Hepatocyte (in vitro differentiated cells): ENCODE results near the gene NACA. TPM values are rescaled to one million over a fixed set of nuclear protein-coding genes. Genes with fewer than 3 reads are reported as not detected.
A peak's percentile ranks its signal among the peaks of the same experiment; 100 is the strongest.
"Not testable (repeated sequence)": the region's sequence is repeated elsewhere in the genome, so short reads cannot be mapped to it uniquely, and the experiment has no call there.

Experiments used
- DNase-seq: peaks from one replicate; pipeline ENCODE4 v3.0.0-alpha.2; 2016; ENCODE audit warnings: low spot score
- H2AFZ ChIP-seq: fragments of 200-600 bp; sonication (generic); 2 replicates; pipeline ENCODE4 v1.6.0; 2016; ENCODE audit warnings: antibody characterized with exemption, mild to moderate bottlenecking
- H3K27ac ChIP-seq: fragments of 200-600 bp; sonication (generic); 2 replicates; pipeline ENCODE4 v1.5.1; 2016; ENCODE audit warnings: mild to moderate bottlenecking
- H3K27me3 ChIP-seq: fragments of 200-600 bp; sonication (generic); 2 replicates; pipeline ENCODE4 v1.6.1; 2016
- H3K36me3 ChIP-seq: fragments of 200-600 bp; sonication (generic); replicated peaks from 2 replicates; pipeline ENCODE4 v1.5.1; 2016; ENCODE audit warnings: low read depth; ENCODE audit not compliant: insufficient read depth
- H3K4me1 ChIP-seq: fragments of 200-600 bp; sonication (generic); 2 replicates; pipeline ENCODE4 v1.5.1; 2016; ENCODE audit warnings: mild to moderate bottlenecking, moderate library complexity; ENCODE audit not compliant: insufficient read depth
- H3K4me2 ChIP-seq: fragments of 200-600 bp; sonication (generic); 2 replicates; pipeline ENCODE4 v1.6.0; 2016
- H3K4me3 ChIP-seq: fragments of 200-600 bp; sonication (generic); 2 replicates; pipeline ENCODE4 v1.5.1; 2016; ENCODE audit warnings: mild to moderate bottlenecking
- H3K79me2 ChIP-seq: fragments of 200-600 bp; sonication (generic); 2 replicates; pipeline ENCODE4 v1.6.0; 2017; ENCODE audit warnings: mild to moderate bottlenecking
- H3K9me2 ChIP-seq: fragments of 200-600 bp; sonication (generic); replicated peaks from 2 replicates; pipeline ENCODE4 v1.6.0; 2017; ENCODE audit warnings: mild to moderate bottlenecking; ENCODE audit not compliant: insufficient read depth
- H3K9me3 ChIP-seq: fragments of 200-600 bp; sonication (generic); 2 replicates; pipeline ENCODE4 v1.5.1; 2016; ENCODE audit warnings: low read depth, mild to moderate bottlenecking
- H4K20me1 ChIP-seq: fragments of 200-600 bp; sonication (generic); 2 replicates; pipeline ENCODE4 v1.6.0; 2016; ENCODE audit warnings: mild to moderate bottlenecking; ENCODE audit not compliant: insufficient read depth, poor library complexity, severe bottlenecking
- EZH2 ChIP-seq: fragments of 200-600 bp; sonication (generic); IDR thresholded peaks from 2 replicates; pipeline ENCODE4 v1.6.1; 2016; ENCODE audit warnings: antibody characterized with exemption, mild to moderate bottlenecking, borderline replicate concordance
- EZH2phosphoT487 ChIP-seq: fragments of 200-600 bp; sonication (generic); IDR thresholded peaks from one replicate; pipeline ENCODE4 v1.6.1; 2018; ENCODE audit warnings: antibody characterized with exemption, mild to moderate bottlenecking, low read depth, moderate library complexity; ENCODE audit not compliant: unreplicated experiment, severe bottlenecking
- WGBS: methylation state at CpG from one replicate; pipeline ENCODE4 v1.1.6; 2016; ENCODE audit warnings: low lambda C conversion rate; ENCODE audit errors: missing lambda C conversion rate; 5-methylcytosine and 5-hydroxymethylcytosine counted together
- polyA plus RNA-seq: library from polyadenylated mRNA; unstranded; fragments of >200 nt; fragmentation: Nextera tagmentation; extraction: Ambion mirVana; gene quantifications from 2 replicates; pipeline ENCODE4 v1.2.1, GENCODE V29; 2016
- total RNA-seq: library from RNA; depleted of rRNA; stranded (reverse); fragments of >200 nt; gene quantifications from 2 replicates; pipeline ENCODE4 v1.2.3, GENCODE V29; 2014
- TF ChIP-seq, protein P1 (sequence below): fragments of 200-600 bp; sonication (generic); IDR thresholded peaks from 2 replicates; pipeline ENCODE4 v1.5.1; 2016; ENCODE audit warnings: antibody characterized with exemption, mild to moderate bottlenecking; ENCODE audit not compliant: poor library complexity

Gene NACA
- total and polyA plus RNA-seq, 2 experiments from 2014 or later, result 631 to 1,295 TPM

DNA sequence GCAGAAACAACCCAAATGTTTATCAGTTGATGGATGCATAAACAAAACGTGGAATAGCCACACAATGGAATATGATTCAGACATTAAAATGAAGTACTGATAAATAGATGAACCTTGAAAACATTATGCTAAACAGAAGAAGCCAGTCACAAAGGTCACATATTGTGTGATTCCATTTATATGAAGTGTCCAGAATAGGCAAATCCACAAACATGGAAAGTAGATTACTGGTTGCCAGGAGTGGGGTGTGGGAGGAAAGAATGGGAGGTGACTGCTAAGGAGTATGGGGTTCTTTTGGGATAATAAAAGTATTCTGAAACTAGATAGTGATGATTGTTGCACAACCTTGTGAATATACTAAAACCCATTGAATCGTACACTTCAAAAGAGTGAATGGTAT is 36.7 kb upstream of the NACA start:
- H2AFZ ChIP-seq, result no peak overlapping the region
- H3K9me2 ChIP-seq, result no peaks in the 10 kb centered on the region
- H3K36me3 ChIP-seq, result no peaks in the 10 kb centered on the region
- H3K9me3 ChIP-seq, result peaks cover 3% of the 10 kb centered on the region
- DNase-seq, result no peak
- H3K4me2 ChIP-seq, result no peak overlapping the region
- H3K4me3 ChIP-seq, result no peak overlapping the region
- H4K20me1 ChIP-seq, result no peaks in the 10 kb centered on the region
- H3K4me1 ChIP-seq, result no peaks in the 10 kb centered on the region
- WGBS, result 77% methylated on average over 2 of the region's 2 CpGs
- no peaks in the 10 kb centered on the region for H3K27me3 ChIP-seq
- H3K27ac ChIP-seq, result no peak overlapping the region
- no peak for TF ChIP-seq EZH2
- no peak for TF ChIP-seq EZH2phosphoT487
- TF ChIP-seq, protein P1, sequence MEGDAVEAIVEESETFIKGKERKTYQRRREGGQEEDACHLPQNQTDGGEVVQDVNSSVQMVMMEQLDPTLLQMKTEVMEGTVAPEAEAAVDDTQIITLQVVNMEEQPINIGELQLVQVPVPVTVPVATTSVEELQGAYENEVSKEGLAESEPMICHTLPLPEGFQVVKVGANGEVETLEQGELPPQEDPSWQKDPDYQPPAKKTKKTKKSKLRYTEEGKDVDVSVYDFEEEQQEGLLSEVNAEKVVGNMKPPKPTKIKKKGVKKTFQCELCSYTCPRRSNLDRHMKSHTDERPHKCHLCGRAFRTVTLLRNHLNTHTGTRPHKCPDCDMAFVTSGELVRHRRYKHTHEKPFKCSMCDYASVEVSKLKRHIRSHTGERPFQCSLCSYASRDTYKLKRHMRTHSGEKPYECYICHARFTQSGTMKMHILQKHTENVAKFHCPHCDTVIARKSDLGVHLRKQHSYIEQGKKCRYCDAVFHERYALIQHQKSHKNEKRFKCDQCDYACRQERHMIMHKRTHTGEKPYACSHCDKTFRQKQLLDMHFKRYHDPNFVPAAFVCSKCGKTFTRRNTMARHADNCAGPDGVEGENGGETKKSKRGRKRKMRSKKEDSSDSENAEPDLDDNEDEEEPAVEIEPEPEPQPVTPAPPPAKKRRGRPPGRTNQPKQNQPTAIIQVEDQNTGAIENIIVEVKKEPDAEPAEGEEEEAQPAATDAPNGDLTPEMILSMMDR, result no peak
- no peaks in the 10 kb centered on the region for H3K79me2 ChIP-seq

DNA sequence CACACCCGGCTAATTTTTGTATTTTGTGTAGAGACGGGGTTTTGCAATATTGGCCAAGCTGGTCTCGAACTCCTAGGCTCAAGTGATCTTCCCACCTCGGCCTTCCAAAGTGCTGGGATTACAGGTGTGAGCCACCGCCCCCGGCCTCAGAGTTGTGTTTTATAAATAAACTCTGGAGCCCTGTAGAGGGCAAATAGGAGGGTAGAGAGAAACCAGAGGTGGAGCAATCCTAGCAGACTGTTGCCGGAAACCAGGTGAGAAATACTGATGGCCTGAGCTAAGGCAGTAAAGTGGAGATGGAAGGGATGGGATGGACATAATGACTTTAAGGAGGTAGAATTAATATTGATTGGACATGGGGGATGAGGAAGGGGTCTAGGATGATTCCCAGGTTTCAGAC is 35.4 kb upstream of the NACA start:
- no peaks in the 10 kb centered on the region for H4K20me1 ChIP-seq
- TF ChIP-seq EZH2 (no peak), EZH2phosphoT487 (no peak)
- TF ChIP-seq, protein P1, result no peak
- H3K27me3 ChIP-seq, result no peaks in the 10 kb centered on the region
- no peak overlapping the region for H3K4me2 ChIP-seq
- no peaks in the 10 kb centered on the region for H3K9me2 ChIP-seq
- WGBS, result 78% methylated on average over 7 of the region's 7 CpGs
- H3K4me3 ChIP-seq, result no peak overlapping the region
- no peaks in the 10 kb centered on the region for H3K4me1 ChIP-seq
- H2AFZ ChIP-seq, result no peak overlapping the region
- peaks cover 3% of the 10 kb centered on the region for H3K9me3 ChIP-seq
- no peak overlapping the region for H3K27ac ChIP-seq
- no peaks in the 10 kb centered on the region for H3K79me2 ChIP-seq
- H3K36me3 ChIP-seq, result no peaks in the 10 kb centered on the region
- DNase-seq, result no peak

DNA sequence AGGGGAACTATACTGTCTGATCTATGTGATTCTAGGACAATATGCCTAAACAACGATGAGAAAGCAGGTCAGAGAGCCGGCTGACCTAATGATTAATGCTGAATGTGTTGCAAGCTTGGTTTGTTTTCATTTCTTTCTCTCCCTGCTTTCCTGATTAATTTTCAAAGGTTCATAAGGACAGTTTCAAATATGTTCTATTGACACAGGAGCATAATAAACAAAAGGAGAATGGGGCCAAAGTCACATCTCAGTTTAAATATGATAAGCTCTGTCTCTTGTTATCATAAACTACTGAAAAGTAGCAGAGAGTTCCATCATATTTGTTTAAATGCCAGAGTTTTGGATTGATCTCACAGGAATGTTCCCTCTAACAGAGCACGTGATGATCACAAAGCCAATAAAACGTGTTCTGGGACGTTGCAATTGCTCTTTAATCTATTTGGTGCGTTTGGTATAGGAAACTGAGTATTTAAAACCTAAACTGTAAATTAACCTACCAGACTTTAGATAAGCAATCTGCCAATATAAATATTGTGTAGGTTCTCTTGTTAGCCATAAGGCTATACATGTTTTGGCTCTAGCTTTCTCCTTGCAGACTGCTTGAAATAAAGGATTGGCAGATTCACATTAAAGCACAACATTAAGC is 34.3 kb upstream of the NACA start:
- Histone ChIP-seq H4K20me1 (no peaks in the 10 kb centered on the region), H2AFZ (no peak overlapping the region), H3K9me2 (no peaks in the 10 kb centered on the region), H3K36me3 (no peaks in the 10 kb centered on the region), H3K4me3 (no peak overlapping the region), H3K79me2 (no peaks in the 10 kb centered on the region), H3K9me3 (peaks cover 3% of the 10 kb centered on the region), H3K4me1 (no peaks in the 10 kb centered on the region), H3K4me2 (peak overlapping the region; percentile 19), H3K27ac (peak overlapping the region; percentile 38), H3K27me3 (no peaks in the 10 kb centered on the region)
- DNase-seq, result no peak
- WGBS, result 57% methylated on average over 6 of the region's 6 CpGs
- TF ChIP-seq EZH2phosphoT487, result no peak

DNA sequence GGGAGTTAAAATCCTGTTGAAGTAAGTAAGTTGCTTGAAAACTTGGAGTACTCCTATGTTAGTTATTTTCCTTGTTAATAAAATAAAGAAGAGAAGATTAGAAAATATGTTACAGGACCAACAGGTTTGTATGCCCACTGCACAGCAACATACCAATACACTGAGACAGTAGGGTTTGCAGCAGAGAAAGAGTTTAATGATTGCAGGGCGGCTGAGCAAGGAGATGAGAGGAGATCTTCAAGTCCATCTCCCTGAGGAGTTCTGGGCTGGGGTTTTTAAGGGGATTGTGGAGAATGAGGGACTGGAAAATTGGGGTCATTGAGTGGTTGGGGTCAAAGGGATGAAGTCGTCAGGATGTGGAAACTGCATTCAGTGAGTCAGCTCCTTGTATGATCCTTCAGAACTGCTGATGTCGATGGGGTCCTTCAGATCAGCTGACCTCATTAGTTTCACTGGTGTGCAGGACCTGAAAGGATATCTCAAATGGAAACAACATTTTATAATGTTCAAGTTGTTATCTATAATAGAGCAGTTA is 33.7 kb upstream of the NACA start:
- 92% methylated on average over 3 of the region's 3 CpGs for WGBS
- Histone ChIP-seq H3K9me3 (peaks cover 3% of the 10 kb centered on the region), H3K4me2 (peak overlapping the region; percentile 19), H3K27me3 (no peaks in the 10 kb centered on the region), H3K36me3 (no peaks in the 10 kb centered on the region), H3K4me3 (no peak overlapping the region), H2AFZ (no peak overlapping the region), H4K20me1 (no peaks in the 10 kb centered on the region), H3K9me2 (no peaks in the 10 kb centered on the region), H3K27ac (peak overlapping the region; percentile 38), H3K79me2 (no peaks in the 10 kb centered on the region), H3K4me1 (no peaks in the 10 kb centered on the region)
- TF ChIP-seq EZH2, result no peak
- TF ChIP-seq EZH2phosphoT487, result no peak
- TF ChIP-seq, protein P1, result no peak
- no peak for DNase-seq

DNA sequence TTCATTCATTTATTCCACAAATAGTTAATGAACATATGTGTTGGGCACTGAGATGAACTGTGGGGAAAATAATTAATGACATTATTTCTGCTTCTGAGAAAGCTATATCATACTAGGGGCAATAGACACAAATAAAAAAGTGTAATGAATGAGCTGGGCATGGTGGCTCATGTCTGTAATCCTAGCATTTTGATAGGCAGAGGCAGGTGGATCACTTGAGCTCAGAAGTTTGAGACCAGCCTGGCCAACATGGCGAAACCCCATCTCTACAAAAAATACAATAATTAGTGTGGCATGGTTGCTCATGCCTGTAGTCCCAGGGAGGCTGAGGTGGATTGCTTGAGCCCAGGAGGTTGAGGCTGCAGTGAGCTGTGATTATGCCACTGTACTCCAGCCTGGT is 32.9 kb upstream of the NACA start:
- H3K9me3 ChIP-seq, H3K4me3 ChIP-seq, H3K79me2 ChIP-seq, H2AFZ ChIP-seq, H3K9me2 ChIP-seq, H3K27me3 ChIP-seq, H3K36me3 ChIP-seq, H4K20me1 ChIP-seq, H3K4me2 ChIP-seq, H3K27ac ChIP-seq, H3K4me1 ChIP-seq, DNase-seq: not testable (repeated sequence)
- WGBS, result 100% methylated on average over 1 of the region's 1 CpG
